ENCODE data around the gene LLGL2.

LLGL2 gene

GRCh38 chr17:75550139-75550465, 24.6 kb downstream of the LLGL2 start:
- DNase-seq (ENCODE audit: low spot score): no peak

GRCh38 chr17:75551266-75551665, 25.8 kb downstream of the LLGL2 start:
- DNase-seq (ENCODE audit: low spot score): no peak

- DNase-seq (ENCODE audit: low spot score): no peak
These were observed 27.2 kb downstream of the LLGL2 start for GRCh38 chr17:75552425-75553294.

- DNase-seq (ENCODE audit: low spot score): no peak
These were observed 28.0 kb downstream of the LLGL2 start for GRCh38 chr17:75553295-75554110.

- DNase-seq (ENCODE audit: low spot score): no peak
These were observed 30.2 kb downstream of the LLGL2 start for GRCh38 chr17:75555679-75556153.

- no peak for DNase-seq (ENCODE audit: low spot score)
These were observed 31.8 kb downstream of the LLGL2 start for GRCh38 chr17:75557075-75557851.

DNA sequence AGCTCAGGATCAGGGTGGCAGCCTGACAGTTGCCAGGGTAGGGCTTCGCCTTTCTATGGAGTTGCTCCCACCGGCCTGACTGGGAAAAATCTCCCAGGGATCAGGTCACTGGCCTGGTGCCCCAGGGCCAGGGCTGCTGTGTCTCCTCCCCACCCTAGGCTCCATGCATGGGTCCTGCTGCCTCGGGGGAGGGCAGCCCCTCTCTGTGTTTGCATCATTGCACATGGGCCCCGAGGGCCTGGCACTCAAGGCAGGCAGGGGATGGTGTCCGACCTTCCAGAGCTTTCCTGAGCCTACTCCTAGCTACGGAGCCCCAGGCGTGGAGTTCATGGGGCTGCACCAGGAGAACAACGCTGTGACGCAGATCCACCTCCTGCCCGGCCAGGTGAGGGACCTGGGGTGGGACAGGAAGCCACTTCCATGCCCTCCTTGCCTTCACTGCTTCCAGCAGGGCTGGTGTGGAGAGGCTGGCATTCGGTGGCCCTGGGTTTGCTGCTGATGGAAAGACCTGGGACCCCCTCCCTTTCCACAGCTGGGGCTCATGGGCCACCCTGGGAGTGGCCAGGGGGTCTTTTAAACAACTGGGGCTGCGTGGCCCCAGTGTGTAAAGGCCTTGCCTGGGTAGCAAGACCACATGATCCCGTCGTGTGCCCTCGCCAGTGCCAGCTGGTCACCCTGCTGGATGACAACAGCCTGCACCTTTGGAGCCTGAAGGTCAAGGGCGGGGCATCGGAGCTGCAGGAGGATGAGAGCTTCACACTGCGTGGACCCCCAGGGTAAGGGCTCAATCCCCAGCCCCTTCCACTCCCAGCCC, 32.6 kb downstream of the LLGL2 start:
- no peak for DNase-seq (ENCODE audit: low spot score)

DNA sequence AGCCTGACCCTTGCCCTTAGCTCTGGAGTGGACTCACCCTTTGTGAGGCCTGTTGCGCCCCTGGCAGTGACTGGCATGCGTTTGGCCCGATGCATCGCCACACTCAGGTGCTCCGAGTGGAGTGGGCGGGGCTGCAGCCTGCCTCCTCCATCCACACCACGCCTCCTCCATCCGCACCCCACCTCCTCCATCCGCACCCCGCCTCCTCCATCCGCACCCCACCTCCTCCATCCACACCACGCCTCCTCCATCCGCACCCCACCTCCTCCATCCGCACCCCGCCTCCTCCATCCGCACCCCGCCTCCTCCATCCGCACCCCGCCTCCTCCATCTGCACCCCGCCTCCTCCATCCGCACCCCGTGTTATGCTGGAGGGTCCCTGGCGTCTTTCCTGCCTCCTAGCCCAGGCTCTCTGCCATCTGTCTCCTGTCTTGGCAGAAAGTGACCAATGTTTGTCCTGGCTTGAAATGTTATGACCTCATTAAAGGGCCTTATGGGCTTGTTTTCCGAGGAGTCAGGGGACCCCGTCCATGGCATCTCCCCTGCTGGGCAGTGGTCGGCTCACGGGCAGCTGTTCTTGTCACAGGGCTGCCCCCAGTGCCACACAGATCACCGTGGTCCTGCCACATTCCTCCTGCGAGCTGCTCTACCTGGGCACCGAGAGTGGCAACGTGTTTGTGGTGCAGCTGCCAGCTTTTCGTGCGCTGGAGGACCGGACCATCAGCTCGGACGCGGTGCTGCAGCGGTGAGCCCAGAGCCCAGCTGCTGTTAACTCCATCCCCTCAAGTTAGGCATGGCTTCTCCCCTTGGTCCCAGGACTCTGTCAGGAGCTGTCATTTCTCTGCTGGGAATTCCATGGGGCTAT, 33.4 kb downstream of the LLGL2 start:
- DNase-seq (ENCODE audit: low spot score): no peak

DNA sequence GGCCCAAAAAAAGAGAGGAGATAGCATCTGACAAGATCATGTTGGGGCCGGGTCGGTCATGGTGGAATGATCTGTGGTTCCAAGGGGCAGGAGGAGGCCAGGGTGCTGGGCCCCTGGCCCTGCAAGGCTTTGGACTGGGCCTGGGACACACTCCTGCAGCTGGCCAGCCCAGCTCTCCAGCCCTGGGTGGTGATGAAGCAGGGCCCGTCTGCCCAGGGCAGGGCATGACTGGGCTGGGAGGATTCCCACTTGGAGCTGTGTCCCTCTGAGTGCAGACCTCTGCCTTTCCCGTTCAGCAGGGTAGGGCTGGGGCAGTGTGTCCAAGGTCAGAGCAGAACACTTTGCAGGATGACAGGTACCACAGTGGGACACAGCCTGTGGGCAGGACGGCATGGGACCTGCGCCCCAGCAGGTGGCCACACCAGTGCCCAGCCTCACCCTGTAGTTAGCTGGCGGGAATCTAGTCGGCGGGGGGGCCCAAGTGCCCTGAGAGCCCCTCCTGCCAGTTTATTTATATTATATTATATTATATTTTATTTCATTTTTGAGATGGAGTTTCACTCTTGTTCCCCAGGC, 34.5 kb downstream of the LLGL2 start:
- no peak for DNase-seq (ENCODE audit: low spot score)

GRCh38 chr17:75561927-75562603, 36.6 kb downstream of the LLGL2 start:
- no peak for DNase-seq (ENCODE audit: low spot score)

DNA sequence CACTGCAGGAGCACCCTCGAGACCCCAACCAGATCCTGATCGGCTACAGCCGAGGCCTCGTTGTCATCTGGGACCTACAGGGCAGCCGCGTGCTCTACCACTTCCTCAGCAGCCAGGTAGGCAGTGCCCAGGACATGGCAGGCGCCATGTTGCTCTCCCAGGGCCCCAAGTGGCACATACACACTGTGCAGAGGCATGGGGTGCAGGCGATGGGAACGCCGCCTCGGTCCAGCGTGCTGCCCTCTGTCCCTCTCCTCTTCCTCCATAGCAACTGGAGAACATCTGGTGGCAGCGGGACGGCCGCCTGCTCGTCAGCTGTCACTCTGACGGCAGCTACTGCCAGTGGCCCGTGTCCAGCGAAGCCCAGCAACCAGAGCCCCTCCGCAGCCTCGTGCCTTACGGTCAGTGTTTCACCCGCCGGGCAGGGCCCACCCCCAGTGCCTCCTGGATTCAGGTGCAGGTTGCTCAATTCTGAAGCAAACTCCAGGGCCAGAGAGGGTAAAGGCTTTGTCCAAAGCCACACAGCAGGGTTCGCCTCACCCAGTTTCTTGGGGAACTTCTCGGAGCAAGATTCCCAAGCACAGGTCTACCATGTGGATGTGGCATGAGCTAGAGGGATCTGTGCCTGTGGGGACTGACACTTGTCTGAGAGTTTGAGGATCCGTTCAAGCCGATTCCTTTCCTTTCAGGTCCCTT, 37.7 kb downstream of the LLGL2 start:
- no peak for DNase-seq (ENCODE audit: low spot score)

DNA sequence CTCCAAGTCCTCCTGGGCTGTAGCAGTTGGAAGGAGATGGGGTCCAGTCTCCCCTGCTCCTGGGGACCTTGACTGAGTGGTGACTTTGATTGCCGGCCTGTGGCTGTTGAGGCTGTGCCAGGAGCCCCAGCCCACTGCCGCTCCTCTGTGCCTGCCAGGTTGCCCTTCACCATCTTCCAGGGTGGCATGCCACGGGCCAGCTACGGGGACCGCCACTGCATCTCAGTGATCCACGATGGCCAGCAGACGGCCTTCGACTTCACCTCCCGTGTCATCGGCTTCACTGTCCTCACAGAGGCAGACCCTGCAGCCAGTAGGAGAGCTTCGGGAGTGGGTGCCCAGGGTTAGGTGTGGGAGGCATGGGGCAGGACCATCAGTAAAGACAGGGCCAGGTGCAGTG, 38.7 kb downstream of the LLGL2 start:
- DNase-seq (ENCODE audit: low spot score): no peak

DNA sequence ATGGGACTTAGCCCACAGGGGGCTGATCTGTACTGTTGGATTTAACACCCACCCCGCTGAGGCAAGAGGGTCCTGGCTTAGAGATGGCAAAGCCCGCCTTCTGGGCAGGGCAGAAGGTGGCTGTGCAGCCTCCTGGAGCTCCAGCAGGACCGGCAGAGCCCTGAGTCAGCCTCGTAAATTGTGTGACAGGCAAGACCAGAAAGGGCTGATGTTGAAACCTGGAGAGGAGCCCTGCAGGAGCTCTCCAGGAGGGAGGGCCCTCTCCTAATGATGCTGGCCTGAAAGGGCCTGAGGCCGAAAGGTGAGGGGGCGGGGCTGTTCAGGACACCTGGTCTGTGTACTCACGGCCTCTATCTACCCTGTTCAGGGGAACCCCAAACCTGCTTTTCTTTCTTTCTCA, 39.6 kb downstream of the LLGL2 start:
- no peak for DNase-seq (ENCODE audit: low spot score)

- DNase-seq (ENCODE audit: low spot score): no peak
These were observed 40.1 kb downstream of the LLGL2 start for GRCh38 chr17:75565618-75566017.

DNA sequence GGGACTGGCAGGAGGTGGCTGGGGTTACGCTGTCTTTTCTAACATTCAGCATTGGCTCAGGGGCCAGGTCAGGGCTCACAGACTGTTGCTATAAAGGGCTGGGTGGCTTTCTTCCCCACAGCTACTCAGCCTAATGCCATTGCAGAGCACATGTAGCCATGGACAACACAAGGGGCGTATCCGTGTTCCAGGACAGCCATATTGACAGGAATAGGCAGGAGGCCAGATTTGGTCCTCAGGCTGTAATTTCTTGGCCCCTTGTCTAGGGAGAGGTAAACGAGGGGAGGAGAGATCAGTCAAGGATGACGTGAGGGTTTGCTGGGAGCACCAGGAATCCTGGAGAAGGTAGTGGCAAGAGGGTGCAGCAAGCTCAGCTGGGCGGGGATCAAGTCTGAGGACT, 40.9 kb downstream of the LLGL2 start:
- DNase-seq (ENCODE audit: low spot score): no peak

- no peak for DNase-seq (ENCODE audit: low spot score)
These were observed 41.3 kb downstream of the LLGL2 start for GRCh38 chr17:75566834-75567233.

DNA sequence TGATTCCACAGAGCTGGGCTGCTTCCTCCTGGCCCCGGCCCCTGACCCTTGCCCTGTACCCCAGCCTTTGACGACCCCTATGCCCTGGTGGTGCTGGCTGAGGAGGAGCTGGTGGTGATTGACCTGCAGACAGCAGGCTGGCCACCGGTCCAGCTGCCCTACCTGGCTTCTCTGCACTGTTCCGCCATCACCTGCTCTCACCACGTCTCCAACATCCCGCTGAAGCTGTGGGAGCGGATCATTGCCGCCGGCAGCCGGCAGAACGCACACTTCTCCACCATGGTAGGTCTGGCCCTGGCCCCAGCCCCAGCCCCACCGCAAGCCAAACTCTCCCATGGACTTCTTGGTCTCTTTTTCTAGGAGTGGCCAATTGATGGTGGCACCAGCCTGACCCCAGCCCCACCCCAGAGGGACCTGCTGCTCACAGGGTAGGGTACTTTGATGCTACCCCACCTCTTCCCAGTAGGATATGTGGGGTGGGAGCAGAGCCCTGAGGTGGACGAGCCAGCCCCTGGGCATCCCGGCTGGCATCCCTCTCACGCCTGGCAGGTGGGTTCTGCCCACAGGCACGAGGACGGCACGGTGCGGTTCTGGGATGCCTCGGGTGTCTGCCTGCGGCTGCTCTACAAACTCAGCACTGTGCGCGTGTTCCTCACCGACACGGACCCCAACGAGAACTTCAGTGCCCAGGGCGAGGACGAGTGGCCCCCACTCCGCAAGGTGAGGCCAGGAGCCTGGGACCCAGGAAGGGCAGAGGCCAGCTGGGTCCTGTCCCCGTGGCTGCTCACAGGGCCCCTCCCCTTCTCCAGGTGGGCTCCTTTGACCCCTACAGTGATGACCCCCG, 43.1 kb downstream of the LLGL2 start:
- no peak for DNase-seq (ENCODE audit: low spot score)

GRCh38 chr17:75570034-75570676, 44.7 kb downstream of the LLGL2 start:
- DNase-seq (ENCODE audit: low spot score): no peak

All from RKO (cell line).